CD4-positive, alpha-beta T cell treated with Interleukin-6 at 100 ng/mL for 8 hours (primary cell): ENCODE results near the gene C2orf72.
"Not testable (repeated sequence)": the region's sequence is repeated elsewhere in the genome, so short reads cannot be mapped to it uniquely, and the experiment has no call there.

Experiments
- DNase-seq: peaks from one replicate; pipeline ENCODE4 v3.0.0-alpha.2; 2020; ENCODE audit warnings: mixed read lengths, low spot score

The C2orf72 gene

DNA sequence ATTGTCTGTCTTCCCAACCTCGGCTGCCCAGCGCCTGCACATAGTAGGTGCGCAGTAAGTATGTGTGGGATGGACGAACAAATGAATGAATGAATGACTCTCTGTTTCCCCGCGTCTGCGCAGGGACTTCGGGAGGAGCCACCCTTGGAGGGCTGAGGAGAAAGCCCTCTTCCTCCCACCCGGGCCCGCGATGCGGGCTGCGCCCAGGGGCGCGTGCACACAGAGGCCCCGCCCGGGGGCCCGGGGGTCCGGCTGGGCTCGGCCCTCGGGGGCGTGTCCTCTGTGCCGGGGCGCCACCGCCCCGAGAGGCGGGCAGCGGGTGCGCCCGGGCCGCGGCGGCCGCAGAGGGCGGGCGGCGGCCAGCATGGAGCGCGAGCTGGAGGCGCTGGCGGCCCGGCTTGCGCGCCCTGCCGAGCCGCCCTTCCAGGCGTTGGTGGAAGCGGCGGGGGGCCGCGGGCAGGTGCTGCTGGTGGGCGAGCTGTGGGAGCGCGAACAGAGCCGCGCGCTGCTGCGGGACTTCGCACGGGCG is at the start of gene C2orf72:
TSS of gene C2orf72 (plus strand) at position 322 of the 529 bp plus-strand sequence. CDS start at position 365, 43 bp downstream.
- no peak for DNase-seq

DNA sequence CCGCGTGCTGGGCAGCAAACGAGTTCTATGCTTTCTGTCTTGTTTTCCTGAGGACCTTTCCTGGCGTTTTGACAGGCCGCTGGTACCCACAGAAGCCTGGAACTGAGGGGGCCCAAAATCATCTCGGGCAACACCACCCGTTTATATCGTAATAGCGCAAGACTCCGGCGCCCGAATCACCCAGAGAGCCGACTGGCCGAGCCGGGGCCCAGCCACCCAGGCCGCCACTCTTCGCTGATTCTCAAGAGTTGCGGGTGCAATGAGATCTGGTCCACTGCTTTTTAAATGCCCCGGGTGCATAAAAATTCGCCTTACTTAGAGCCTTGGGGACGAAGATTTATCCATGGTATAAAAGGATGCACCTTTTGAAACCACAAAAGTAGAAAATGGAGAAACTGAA is 47.6 kb upstream of the C2orf72 start:
- no peak for DNase-seq

DNA sequence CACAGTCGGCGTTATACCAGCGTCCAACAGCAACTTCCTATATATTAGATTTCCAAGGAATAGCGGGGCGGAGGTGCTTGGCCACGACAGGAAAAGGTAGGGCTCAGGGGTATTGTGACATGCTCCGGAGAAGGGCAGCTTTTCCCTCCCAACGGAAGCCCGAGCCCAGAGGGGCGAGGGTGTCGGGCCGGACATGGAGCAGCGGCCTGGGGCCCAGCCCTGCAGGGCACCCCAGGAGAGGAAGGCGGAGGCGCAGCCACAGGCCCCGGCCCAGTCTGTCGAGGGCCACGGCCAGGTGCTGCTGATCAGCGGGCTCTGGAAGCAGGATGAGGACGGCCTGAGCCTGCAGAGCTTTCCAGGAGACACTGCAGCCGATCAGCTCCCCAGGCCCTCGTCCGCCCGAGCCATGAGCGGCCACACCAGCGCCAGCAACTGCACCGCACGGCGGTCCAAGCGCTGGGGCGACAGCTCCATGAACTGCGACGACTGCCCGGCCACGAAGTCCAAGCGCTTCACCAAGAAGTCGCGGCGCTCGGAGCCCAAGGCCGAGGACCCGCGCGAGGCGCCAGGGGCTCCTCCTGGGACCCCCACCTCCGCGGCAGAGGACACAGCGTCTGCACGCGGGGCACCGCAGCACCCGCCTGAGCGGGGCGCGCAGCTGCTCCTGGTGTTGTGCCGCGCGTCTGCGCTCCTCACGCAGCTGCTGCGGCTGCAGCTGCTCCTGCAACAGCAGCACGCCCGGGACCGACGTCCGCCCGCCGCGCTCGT is 47.0 kb upstream of the C2orf72 start:
- DNase-seq, result no peak

DNA sequence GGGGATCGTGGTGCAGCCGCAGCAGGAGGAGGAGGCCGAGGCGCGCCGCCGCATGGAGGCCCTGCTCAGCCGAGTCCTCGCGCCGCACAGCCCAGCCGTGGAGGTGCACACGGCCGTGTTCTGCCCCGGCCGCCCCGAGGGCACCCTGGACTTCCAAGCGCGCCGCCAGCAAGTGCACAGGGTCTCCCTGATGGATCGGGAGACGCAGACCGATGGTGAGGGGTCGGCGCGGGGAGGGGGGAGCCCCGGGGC is 46.5 kb upstream of the C2orf72 start:
- DNase-seq, result no peak

DNA sequence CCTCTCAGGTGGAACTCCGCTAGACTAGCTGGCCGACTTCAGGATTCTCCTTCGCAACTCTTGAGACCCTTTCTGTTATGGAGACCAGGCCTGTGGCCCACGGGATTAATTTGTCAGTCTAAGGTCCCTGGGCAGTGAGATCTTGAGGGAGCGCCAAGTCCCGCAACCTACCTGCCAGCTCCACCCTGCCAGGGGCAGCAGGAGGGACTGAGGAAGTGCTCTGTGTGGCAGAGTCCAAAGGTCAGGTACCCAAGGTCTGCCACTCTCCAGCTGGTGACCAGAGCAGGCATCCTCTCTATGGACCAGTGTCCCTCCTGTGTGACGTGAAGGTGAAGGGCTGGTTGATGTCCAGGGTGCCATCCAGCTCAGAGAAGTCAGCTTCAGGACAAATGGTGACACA is 45.7 kb upstream of the C2orf72 start:
- DNase-seq, result no peak

DNA sequence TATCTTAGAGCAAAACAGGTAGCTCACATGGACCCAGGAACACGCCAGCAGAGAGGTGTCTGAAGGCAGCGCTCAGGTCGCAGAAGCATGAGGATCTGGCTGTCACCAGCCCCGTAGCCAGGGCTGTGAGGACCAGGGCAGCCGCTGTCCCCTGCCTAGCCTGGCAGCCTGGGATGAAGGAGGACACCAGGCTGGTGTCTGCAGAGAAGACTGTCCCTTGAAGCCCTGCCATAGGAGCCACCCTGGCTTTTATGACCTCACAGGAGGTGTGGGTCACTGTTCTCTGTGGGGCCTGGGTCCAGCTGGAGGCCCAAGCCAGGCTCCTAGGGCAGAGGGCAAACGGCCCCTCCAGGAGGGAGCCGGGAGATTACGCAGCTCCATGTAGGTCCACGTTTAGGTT is 41.5 kb upstream of the C2orf72 start, which contains the start of gene SPATA3:
TSS of gene SPATA3 (plus strand) at position 301 of the 400 bp plus-strand sequence. CDS start 113 bp downstream, outside the sequence.
- DNase-seq, result no peak

DNA sequence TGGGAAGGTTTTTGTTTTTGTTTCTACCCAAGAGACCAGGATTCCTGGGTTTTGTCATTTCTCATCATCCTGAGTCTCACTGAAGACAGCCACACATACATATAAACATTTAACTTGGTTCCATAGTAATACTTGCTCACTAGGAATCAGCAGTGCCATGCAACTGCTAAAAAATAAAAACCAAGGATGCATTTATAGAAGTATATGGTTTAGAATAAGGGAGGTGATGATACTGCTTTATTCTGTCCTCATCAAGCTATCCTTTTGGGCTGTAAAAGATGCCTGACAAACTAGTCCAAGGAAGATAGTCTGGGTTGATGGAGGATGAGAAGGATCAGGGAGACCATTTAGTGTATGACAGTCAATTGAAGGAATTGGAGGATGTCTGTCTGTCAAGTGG is 40.7 kb upstream of the C2orf72 start:
- no peak for DNase-seq

DNA sequence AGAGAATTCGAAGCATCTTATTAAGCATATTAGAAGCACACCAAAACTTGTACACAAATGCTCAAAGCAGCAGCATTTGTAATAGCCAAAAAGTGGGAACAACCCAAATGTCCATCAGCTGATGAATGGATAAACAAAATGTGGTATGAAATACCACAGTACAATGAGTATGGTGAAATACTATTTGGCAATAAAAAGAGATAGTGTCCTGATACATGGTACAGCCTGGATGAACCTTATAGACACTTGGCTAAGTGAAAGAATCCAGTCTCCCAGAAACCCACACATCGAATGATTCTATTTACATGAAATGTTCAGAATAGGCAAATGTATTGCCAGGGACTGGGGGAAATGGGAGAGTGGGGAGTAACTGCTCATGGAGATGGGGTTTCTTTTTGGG is 38.4 kb upstream of the C2orf72 start:
- no peak for DNase-seq

DNA sequence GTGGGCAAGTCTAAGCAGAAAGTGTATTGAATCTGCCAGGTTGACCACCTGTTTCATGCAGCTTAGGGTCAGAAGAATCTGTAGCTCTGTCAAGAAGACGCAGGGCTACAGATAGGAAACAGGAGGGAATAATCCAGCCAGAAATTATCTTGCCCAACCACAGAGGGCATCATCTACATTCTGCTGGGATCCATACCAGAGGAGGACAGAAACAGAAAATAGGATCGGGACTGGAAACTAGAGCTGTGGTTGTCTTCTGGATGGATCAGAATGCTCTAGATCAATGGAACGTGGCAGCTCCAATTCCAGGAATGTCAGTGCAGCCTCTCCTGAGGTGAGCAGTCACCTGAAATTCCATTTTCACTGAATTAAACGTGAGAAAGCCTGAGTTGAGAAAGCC is 37.8 kb upstream of the C2orf72 start:
- DNase-seq, result no peak

DNA sequence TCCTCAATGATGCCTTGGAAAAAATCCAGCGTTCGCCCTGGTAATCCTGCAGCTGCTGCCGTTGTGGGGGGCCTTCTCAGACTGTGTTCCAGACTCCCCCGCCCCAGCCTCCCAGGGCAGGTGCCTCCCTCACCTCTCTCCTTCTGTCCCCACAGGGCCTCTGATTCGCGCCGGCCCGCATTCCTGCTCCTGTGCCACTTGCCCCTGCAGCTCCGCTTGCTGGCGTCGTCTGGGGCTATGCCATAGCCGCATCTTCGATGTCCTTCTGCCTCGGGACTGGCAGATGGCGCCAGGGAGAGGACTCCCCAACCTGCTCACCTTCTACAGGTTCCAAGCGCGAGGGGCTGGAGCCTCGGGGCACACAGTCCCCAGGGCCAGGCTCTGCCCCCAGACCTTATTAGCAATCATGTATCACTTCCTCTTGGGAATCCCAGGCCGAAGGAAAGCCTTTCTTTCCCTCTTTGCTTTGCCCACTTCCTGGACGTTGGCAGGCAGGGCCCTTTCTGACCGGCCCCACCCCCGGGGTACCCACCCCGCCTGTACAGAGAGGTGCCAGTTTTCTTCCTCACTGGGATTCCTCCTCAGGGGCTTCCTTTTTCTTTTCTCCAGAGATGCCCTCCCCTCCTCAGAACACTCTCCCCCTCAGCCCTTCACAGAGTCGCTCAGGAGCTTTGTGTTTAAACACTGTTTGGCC is 37.0 kb upstream of the C2orf72 start:
- DNase-seq, result no peak

DNA sequence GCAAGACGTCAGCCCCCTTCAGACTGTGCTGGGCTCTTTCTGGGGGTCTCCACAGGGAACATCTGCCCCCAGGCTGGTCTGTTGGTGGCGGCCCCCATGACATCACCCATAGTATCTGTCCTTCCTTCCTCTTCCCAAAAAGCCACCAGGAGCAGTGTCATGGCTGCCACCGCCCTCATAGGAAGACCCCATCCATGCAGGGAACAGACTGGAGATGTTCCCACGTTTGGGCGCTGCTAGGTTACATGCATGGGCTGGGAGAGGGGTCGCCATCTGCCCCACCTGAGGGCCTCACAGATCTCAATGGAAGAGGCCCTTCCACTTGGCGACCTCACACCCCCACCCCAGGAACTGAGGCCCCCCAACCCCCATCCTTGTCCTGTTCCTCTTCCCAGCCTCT is 36.3 kb upstream of the C2orf72 start:
- no peak for DNase-seq

DNA sequence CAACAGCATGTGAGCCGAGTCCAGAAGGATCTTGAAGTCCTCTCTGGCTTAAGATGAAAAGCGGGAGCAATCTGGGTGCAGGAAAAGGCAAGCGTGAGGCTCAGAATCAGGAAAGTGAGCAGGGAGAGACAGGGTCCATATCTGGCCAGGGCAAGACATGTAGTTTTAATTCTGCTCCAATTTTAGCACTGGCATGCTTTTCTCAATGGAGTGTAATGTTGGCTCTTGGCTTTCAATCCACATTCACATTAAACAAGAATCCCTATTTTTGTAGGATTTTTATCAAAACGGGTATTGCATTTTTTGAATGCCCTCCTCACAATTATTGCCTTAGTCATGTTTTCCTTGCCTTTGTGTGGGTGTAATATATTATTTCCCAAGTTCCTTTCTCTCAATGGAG is 35.4 kb upstream of the C2orf72 start:
- DNase-seq, result no peak

DNA sequence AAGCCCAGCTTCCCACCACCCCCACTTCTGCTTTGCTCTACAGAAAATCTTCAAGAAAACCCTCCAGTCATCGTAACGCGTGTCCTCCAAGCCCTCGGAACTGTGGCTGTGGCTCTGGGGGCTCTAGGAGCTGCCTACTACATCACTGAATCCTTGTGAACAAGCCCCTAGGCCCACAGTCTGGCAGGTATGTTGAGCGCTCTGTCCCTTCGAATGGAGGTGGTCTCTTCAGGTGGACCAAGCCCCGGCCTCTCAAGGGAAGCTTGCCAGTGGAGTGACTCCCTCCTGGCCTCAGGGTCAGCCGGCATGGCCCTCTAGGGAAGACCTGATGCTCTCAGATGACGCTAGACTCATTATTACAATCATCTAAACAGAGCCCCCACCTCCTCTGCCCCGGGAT is 34.7 kb upstream of the C2orf72 start:
- DNase-seq, result no peak

DNA sequence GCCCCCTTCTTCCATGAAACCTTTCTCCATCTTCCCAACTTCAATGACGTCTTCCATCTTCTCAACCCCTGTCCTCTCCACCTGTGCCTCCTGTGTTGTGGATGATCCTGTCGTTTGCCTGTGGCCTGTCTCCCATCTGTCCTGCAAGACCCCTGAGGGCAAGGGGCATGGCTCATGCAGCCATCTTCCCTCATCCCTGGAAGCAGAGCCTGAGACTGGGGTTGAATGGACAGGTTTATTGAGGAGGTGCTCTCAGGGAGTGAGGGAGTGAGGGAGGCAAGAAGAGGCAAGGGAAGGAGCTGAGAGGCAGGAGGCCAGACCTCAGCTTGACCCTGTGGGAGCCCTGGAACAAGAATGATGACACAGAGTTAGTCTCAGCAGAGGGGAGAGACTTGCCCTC is 34.1 kb upstream of the C2orf72 start:
- DNase-seq, result no peak

DNA sequence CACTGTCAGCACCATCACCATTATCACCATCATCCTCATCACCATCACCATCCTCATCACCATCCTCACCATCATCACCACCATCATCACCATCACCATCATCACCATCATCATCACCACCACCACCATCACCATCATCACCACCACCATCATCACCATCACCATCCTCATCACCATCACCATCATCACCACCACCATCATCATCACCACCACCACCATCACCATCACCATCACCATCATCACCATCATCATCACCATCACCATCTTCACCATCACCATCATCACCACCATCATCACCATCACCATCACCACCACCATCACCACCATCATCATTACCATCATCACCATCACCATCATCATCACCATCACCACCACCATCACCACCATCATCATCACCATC is 32.4 kb upstream of the C2orf72 start:
- DNase-seq, result not testable (repeated sequence)

DNA sequence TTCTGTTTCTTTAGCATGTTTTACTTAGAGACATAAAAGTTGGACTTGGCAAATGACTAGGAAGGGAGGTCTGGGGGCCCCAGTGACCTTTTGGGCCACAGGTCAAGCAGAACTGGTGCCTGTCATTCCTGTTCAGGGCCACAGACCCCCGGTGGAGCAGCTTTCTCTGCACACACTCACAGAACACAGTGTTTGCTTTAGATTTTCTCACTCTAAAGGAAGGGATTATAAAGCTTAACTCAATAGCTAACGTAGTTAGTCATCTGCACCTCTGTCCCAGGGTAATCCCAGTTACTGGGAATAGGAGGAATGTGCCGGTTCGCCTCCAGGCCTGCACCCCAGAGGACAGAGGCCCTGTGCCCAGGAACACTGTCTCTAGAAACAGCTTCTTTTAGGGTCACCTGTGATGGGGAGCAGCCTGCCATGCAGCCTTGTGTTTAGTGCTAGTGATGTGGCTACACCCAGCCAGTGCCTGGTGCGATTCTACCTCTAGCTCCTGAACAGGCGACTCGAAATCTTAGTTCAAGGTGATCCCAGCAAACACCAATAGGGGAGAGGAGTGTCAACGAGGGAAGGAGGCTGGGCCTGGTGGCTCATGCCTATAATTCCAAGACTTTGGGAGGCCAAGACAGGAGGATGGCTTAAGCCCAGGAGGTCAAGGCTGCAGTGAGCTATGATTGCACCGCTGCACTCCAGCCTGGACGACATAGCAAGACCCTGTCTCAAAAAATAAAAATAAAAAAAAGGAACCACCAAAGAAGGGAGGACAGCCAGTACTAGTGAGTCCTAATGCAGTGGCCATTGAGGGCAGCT is 29.8 kb upstream of the C2orf72 start:
- no peak for DNase-seq

DNA sequence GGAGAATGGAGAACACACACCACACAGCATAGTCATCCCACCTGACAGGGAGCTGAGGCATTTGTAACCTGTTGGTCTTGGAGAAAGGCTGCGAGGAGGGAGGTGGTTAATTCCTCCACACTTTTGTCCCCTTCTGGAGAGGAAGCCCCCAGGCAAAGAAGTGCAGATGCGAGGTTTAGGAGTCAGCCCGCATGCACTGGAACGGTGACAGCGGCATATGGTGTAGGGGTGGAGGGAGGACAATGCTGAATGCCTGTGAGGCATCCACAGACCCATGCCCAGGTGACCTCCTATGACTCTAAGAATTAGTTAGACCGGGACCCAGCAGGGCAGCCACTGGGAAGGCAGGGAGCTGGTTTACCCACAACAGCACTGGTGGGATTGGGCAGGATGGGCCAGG is 29.2 kb upstream of the C2orf72 start:
- DNase-seq, result no peak

DNA sequence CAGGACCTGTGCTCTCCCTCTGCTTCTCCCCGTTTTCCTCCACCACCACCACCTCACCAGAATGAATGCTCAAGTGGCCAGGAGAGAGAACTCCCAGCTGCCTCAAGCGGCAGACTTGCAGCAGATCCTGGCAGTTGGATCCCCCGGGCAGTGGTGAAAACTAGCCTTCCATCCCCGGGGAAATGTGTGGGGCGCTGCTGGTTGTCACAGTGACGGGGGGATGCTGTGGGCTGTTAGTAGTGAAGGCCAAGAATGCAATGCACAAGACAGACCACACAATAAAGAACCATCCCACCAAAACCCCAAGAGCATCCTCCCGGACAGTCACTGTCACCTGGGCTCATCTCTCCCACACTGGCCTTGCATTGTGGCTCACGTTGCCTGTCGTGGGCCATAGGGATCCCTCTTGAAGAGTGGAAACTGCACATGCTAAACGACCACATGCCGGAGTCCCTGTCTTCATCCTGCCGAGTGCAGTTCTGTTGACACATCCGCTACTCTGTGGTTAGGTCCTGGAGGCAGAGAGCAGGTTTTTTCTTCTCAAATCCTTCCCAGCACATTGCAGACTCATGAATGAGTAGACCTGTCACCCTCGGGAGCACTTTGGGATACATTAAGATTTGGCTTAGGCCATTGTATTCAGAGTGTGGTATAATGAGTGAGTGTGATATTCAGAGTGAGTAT is 27.9 kb upstream of the C2orf72 start:
- no peak for DNase-seq

DNA sequence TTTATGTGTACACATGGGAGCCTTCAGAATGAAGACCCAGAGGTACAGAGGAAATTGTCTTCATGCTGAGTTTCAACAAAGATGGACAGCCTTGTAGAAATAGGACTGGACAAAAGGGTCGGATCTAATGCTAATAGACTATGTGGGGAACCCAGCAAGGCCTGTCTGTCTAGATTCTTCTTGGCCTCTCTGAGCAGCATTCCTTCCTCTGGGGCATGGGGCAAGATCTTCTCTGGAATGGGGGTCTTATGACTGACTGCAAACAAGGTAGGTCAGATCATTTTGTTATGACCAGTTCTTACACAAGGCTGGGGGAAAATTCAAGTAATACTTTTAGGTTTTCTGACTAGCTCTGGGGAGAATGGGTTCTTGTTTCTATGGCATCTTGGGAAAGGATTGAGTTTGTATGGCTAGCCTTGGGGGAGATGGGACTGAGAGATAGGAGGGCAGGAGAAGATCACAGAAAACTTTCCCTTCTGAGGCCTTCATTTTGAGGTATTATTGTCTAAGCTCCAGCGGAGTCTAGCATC is 27.1 kb upstream of the C2orf72 start:
- DNase-seq, result no peak

DNA sequence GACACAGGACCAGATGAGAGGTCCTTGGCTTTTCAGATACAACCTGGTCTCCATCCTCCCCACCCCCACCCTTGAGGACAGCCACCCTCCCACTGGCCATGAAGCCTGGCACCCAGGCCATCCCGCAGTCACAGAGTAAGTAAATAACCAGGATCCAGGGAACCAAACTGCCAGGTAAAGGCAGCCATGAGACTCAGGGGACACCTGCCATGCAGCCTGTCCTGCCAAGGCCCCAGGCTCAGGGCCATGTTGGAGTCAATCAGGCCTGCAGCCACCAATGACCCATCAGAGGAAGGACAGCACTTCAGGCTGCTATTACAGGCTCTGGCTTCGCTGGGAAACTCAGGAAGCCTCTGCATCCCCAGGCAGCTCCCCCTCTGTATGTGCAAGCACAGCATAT is 25.8 kb upstream of the C2orf72 start:
- no peak for DNase-seq

DNA sequence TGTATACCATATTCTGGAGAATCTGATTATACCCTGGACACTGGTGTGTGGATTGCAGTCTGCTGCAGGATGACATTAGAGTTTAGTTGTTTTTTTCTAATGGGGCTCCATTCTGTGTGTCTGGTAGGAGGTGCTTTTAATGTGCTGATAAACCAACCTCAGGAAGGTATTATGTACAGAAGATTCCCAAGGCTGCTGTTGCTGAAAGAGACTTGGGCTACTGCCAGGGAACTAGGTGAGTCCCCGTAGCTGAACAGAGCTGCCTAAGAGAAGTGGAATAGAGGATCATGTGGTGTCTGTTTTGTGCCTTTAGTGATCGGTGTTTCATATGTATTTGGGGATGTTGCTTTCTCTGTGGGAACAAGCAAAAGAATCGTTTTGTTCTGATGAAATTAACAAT is 24.9 kb upstream of the C2orf72 start:
- DNase-seq, result no peak

DNA sequence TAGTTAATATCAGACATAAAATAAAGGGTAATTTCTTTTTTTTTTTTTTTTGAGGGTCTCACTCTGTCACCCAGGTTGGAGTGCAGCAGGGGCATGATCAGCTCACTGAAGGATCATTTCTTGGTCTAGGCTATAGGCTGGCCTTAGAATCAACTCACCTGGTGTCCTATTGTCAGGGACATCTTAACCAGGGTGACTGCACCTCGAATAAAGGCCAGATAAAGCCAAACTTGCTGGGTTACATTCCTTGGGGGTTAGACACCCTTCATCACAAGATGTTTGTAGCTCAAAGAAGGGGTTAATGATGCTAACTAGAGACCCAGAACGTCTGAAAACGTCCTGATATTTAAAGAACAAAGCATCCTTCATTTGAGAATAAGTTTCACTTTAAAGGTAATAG is 23.5 kb upstream of the C2orf72 start:
- no peak for DNase-seq
